Activated T-helper 9 cell treated with anti-CD3 and anti-CD28 coated beads, Interleukin-2, amount 50 U/mL, for 16 hours (primary cell): ENCODE data around the gene COX15.
"Not testable (repeated sequence)": the region's sequence is repeated elsewhere in the genome, so short reads cannot be mapped to it uniquely, and the experiment has no call there.

Experiments
- DNase-seq: peaks from one replicate; pipeline ENCODE4 v3.0.0-alpha.2; 2020; ENCODE audit warnings: low read depth

Gene COX15

DNA sequence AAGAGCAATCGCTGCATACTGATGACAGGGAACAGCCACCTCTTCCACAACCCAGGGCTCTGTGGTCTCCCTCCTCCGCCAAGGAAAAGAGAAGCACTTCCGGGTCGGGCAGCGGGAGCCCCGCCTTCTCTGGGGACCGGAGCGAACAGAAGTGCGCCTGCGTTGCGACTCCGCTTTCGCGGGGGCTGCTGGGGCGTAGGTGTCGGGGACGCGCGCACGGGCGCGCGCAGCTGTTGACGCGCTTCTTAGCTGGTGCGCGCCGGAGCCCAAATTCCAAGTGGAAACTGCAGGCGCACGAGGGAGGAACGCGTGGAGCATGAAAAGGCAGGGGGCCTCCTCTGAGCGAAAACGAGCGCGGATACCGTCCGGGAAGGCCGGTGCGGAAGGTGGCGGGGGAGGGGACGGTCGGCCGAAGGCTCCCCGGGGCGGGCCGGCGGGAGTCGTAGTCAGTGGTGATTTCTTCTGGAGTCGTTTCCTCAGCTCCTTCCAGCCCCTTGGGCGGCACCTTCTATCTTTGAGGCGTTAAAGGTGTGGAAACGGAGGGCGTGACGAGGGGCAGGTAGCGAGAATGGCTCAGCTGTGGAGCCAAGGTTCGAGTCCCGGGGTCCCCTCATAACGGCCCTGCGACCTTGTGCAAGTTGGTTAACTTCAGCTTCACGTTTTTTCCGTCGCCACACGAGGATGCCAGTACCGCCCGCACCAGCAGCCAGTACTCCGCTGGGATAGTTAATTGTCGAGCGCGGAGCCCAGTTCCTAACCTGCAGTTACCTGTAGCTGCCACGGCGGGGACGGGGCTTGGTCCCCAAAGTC lies at the start of gene COX15, which contains the start of gene CUTC:
Gene COX15 (minus strand): TSS at position 95 of the 810 bp plus-strand sequence. CDS start 78 bp downstream, at position 17.
Gene CUTC (plus strand): TSS at position 202 of the 810 bp plus-strand sequence. CDS start 115 bp downstream, at position 317.
- DNase-seq: peak; percentile 92

DNA sequence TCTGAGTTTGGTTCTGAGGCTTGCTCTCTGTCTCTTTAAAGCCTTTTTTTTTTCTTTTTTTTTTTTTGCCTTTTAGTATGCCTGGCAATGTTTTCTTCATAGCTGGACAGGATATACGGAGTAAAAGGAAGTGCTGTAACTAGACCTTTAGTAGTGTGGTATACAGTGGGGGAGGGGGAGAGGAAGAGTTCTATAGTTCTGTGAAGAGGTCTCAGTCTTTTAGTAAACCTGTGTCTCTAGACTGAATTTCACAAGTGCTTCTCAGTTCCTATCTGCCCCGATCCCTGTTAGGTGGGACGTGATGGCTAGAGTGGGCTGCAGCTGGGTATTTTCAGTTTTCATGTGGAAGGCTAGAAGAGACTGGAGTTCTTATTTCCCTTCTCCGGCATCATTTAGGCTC lies 47.4 kb upstream of the COX15 start:
- DNase-seq: no peak

DNA sequence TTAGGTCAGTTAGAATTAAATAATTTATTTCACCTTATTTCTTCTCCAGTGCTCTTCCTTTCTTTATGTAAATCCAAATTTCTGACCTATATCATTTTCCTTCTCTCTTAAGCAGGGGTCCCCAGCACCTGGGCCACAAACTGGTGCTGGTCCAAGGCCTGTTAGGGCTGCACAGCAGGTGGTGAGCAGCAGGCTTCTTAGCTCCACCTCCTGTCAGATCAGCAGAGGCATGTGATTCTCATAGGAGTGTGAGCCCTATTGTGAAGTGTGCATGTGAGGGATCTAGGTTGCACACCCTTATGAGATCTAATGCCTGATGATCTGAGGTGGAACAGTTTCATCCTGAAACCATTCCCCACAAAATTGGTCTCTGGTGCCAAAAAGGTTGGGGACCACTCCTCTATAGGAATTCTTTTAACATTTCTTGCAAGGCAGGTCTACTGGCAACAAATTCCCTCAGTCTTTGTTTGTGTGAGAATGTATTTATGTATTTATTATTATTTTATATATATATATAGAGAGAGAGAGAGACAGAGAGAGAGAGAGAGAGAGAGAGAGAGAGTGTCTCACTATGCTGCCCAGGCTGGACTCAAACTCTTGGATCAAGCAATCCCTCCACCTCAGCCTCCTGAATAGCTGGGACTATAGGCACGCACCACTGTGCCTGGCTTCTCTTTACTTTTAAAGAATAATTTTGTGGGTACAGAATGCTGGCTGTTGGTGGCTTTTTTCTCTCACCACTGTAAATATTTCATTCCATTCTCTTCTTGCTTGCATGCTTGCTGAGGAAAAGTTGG lies 46.2 kb upstream of the COX15 start:
- DNase-seq: no peak

DNA sequence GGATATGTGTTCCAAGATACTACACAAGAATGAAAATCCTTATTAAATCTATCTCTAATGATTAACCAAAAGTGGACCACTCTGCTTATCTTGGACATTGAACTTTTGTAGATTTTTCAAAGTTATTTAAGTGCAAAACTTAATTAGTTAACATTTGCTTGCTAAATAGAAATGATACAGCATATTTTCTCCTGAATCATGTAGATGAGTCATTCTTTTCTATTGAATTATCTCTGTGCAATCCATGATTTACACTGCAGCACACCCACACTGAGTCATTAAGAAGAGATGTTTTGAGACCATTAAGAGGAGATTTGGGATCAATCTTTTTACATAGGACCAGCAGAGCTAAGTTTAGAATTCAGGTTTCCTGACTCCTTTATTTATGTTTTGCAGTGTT lies 43.9 kb upstream of the COX15 start:
- no peak for DNase-seq

- DNase-seq: no peak
These were observed 38.6 kb upstream of the COX15 start for GRCh38 chr10:99770408-99771045.

GRCh38 chr10:99769706-99770105 lies 37.8 kb upstream of the COX15 start:
- DNase-seq: no peak

DNA sequence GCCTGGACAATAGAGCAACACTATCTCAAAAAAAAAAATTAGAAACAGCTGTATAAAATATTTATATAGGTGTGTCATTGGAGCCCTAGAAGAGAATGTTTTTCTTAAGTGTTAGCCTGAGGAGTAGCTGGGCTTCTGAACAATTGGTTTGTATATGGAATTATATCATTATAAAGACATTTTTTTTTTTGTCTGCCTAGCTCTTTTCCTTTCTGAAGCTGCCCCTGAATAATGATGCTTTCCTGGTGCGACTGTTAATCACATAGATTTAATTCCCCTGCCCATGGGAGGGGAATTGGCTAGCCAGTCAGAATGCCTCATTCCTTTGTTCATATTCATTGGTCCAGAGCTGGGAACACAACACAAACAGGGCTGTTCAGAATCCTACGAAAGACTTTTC lies 36.6 kb upstream of the COX15 start:
- no peak for DNase-seq

GRCh38 chr10:99767901-99768300 lies 36.0 kb upstream of the COX15 start:
- no peak for DNase-seq

DNA sequence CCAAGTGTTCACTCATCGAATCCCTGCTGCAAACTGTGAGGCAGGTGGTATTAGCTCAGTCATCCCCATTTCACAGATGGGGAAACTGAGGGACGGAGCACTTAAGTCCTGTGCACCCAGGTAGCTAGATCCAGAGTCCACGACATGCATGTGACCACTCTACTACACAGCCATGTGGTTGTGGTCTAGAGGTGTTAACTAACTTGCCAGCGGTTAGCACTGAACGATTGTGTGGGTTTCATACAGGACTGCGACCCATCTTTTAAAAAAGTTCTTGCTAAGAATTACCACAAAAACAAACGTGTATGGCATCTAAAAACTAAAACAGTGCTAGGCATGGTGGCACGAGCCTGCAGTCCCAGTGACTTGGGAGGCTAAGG lies 34.4 kb upstream of the COX15 start:
- DNase-seq: no peak

DNA sequence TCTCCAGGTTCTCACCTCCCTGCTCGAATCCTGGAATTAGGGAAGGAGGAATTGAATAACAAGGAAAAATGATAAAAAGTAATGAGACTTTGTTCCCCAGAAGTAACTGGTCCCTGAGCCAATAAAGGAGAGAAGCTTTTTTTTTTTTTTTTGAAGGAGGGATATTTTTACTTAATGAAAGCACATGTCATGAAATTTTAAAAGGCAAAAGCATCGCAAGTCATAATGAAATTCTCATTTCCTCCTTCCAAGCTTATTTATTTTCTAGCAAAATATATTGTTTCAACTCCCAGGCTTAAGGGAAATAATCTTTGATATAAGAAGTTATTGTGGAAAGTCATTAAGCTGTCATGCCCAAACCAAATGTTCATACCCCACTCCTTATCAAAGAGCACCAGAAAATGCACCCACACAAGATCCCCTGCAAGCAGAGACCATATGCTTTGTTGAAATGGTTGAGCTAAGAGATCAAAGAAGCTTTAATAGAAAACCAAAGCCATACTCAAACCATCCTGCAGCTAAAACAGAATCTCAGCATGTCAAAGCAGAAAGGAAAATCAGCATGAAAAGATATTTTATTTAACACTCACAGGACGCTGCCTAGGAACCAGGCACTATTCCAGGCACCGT lies 33.9 kb upstream of the COX15 start:
- DNase-seq: no peak

GRCh38 chr10:99761365-99761764 lies 29.4 kb upstream of the COX15 start:
- no peak for DNase-seq

DNA sequence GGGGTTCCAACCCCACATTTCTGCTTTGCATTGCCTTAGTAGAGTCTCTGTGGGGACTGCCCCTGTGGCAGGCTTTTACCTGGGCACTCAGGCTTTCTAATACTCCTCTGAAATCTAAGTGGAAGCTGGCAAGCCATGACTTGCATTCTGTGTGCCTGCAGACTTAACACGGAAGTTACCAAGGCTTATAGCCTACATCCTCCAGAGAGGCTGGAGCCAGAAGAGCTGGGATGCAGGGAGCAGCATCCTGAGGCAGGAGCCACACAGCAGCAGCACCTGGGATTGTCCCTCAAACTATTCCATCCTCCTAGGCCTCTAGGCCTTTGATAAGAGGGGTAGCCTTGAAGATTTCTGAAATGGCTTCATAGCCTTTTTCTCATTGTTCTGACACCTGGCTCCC lies 28.4 kb upstream of the COX15 start:
- DNase-seq: no peak

DNA sequence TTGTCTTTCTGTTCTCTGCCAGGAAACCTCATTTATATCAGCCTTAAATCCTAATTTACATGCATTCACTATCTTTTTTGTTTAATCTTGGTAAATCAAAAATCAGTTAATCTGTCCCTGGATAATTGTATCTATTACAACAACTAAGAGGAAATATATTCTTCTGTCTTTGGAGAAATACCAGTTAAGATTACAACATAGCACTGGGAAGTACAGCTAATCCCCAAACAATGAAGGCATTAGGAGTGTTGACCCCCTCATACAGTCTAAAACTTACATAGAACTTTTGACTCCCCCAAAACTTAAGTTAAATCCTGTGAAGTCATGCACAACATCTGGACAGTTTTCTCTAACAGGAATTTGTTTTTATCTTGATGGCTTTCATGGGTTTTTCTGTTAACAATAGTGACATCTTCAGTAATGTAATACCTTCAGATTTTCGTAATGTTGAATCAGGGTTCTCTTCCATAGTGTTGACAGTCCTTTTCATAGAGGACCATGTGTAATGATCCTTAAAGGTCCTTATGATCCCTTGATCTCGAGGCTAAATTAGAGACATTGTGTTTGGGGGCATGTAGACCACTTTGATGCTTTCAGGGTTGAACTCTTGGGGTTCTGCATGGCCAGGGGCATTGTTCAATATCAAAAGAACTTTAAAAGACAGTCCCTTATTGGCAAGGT lies 26.4 kb upstream of the COX15 start:
- no peak for DNase-seq

DNA sequence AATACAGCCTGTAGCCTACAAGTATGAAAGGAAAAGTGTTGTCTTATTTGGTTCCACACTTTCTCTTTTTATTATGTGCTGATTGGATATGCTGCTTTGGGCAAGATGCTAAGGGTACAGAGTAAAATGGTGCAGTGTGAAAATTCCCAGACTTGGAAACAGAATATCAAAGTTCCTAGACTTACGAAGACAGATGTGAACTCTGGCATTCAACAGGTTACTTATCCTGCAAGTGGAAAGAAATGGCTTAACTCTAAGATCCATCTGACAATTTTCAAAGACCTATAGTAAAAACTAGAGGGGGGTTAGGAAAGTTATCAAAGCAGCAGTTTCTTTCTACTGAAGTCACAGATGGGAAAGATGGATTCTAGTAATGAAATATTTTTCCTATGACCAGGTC lies 24.2 kb upstream of the COX15 start:
- no peak for DNase-seq

- no peak for DNase-seq
These were observed 22.7 kb upstream of the COX15 start for GRCh38 chr10:99754670-99755069.

- DNase-seq: no peak
These were observed 18.7 kb upstream of the COX15 start for GRCh38 chr10:99750641-99751040.

DNA sequence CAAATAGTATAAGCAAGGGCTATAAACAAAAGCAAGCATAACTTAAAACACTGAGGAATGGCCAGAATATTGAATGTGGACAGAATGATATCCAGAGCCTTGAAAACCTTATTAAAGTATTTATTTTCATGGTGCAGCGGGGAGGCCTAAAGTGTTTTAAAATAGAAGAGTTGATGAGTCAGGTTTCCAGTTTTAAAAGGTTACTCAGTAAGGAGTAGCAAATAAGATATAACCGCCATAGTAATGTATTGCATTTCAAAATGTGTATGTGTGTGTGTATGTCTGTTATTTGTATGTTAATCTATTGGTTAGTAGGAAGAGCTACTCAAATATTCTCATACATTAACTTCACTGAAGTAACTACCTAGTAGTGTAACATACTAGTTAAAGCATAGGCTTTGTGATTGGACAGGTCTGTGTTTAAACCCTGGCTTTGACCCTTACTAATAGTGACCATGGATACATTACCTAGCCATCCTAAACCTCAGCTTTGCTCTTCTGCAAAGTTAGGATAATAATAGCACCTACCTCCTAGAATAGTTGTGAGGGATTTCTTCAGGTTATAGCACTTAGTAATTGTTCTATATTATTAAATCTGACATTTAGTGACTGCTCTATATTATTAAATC lies 17.0 kb upstream of the COX15 start:
- DNase-seq: no peak

DNA sequence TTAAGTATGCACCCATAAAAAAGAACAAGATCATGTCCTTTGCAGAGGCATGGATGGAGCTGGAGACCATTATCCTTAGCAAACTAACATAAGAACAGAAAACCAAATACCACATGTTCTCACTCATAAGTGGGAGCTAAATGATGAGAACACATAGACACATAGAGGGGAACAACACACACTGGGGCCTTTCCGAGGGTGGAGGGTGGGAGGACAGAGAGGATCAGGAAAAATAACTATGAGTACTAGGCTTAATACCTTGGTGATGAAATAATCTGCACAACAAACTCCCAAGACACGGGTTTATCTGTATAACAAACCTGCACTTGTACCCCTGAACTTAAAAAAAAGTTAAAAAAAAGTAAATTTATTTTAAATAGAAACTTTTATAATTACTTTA lies 14.2 kb upstream of the COX15 start:
- not testable (repeated sequence) for DNase-seq

GRCh38 chr10:99743841-99744240 lies 11.9 kb upstream of the COX15 start:
- DNase-seq: no peak

DNA sequence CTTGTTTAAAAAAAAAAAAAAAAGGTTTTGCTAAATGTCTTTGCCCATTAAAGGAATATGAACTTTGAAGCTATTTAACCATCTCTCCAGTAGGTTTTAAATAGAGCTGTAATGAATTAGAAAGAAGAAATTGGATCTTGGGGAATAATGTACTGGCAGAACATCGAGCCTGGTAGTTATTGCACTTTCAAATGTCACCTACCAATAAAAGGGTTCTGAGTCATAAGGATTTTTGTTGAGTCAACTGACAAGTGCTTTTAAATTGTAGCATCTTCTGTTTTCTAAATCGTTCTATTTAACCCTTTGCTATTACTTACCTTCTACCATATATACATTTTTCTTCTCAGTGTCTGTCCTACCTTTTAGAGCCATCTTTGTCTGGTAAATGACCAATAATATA lies 10.8 kb upstream of the COX15 start:
- DNase-seq: no peak

DNA sequence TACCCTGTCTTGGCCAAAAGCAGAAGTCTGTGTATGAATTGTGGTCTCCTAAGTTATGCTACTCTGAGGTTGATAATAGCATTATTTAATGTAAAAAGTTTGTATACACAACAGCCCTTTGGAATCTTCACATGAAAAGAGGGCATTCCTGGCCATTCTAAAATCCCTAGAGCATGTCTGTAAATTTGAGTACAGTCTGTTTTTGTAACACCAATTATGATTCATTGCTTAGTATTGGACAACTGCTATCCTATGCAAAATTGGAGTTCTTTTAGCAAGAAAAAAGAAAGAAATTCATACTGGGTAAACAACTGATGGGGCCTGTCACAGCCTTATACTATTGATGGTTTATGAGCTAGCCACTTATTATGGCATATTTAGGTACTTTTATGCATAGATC lies 10.3 kb upstream of the COX15 start:
- no peak for DNase-seq
